NCI-H82 treated with DMSO at 0.1 percent for 48 hours (cell line): ENCODE data around the gene KIZ.

ENCODE experiments used
- DNase-seq: peaks from one replicate; lab custom pipeline; 2025; ENCODE audit not compliant: unreplicated experiment; lab: John Stamatoyannopoulos, UW

KIZ gene

DNA sequence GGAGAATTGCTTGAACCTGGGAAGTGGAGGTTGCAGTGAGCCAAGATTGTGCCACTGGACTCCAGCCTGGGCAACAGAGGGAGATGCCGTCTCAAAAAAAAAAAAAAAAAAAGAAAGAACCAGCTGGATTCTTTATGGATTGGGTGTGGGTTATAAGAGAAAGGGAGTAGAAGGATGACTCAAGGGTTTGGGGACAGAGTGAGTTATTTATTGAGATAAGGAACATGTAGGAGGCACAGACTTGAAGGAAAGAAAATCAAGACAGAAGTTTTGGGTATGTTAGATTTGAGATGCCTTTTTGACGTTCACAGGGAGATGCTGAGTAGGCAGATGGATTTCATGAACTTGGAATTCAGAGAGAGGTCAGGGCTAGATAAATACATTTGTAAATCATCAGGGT lies 47.6 kb downstream of the KIZ start:
- no peak for DNase-seq

- no peak for DNase-seq
Measured at GRCh38 chr20:21174516-21175239, 48.8 kb downstream of the KIZ start.

- DNase-seq, result no peak
Measured at GRCh38 chr20:21175433-21175832, 49.6 kb downstream of the KIZ start.

GRCh38 chr20:21177767-21178166 lies 51.9 kb downstream of the KIZ start:
- no peak for DNase-seq

- no peak for DNase-seq
Measured at GRCh38 chr20:21179757-21180156, 53.9 kb downstream of the KIZ start.

DNA sequence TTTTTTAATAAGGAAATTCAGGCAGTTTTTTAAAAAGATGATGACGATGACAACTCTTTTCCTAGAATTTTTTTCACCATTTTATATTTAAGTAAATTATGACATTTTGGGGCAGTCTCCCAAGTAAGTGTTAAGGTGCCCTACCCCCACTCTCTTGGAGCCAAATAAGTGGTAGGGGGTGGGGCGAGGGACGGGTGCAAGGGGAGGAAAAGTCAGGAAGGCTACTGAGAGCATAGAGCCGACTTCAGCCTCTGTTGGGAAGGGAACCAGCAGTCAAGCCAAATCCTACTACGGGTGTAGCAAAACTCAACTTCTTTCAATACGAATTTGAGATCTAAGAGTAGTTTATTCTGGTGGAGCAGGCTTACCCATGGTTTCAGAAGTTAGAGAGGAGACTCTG lies 54.4 kb downstream of the KIZ start:
- DNase-seq, result no peak

DNA sequence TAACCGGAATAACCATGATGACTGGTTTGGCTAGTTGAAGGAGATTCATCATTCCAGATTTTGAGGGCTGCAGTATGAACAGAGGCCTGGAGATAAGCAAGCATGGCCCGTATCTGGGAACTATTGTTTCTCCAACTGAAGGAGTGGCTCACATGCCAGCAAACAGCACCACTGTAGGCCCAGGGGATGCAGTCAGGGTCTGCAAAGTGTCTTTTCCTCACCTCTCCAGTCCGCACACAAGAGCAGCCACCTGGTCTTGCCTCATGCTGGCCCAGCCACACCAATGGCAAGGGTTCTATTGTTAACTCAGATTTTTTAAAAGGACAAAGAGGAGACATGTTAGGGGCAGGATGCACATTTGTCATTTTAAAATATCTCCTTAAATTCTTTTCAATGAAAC lies 55.1 kb downstream of the KIZ start:
- no peak for DNase-seq

DNA sequence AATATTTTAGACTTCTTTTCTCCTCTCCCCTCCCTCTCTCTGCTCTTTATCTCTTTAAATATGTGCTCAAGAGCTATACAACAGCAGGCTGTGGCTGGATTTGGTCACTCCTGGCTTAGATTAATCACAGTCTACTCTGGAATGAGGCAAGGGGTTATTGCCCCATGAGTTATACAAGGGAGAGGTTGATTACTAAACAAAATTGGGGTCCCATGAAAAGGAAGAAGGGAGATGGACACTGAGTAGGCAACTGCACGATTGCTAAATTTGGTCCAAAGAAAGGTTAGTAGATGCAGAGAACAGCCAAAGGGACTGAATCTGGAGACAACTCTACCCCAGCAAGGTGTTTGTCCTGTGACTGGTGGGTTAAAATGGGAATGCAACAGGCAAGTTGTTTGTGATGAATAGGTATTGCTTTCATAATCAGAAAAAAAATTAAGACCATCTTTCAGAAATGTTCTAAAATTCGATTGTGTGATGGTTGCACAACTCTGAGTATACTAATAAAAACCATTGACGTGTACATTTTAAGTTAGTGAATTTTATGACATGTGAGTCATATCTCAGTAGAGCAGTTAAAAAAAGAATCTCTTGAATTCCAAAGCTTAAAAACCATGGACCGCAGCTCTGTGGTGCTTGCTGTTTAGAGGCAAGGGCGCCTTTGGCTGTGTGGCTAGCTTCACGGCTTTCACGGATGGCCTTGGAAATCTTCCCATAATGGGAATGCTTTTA lies 57.1 kb downstream of the KIZ start:
- no peak for DNase-seq

DNA sequence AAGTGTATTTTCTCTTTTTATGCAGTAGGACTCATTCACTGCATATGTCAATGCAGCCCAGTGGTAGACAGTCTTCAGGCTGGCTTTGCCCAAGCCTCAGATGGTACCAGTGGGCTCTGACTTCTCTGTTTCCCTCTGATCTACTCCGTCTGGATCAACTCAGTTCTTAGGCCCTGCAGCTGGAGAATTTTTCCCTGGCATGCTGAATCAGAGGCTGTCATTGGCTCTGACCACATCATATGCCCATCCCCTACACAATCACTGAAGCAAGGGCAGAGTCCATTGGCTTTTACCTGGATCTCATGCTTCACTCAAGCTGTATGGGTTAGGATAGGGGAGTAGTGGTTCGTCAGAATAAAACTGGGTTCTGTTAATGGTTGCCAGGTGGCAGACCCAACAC lies 57.8 kb downstream of the KIZ start:
- DNase-seq, result no peak

DNA sequence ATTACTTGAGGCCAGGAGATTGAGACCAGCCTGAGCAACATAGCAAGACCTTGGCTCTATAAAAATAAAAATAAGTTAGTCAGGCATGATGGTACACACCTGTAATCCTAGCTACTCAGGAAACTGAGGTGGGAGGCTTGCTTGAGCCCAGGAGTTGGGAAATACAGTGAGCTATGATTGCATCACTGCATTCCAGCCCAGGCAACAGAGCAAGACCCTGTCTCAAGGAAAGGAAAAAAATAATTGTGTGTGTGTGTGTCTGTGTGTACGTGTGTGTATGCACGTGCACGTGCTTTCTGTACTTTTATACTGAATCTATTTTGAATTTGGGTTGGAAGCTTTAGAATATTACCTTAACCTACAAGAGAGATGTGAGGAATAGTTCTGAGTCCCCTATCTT lies 58.9 kb downstream of the KIZ start:
- no peak for DNase-seq

GRCh38 chr20:21185849-21186248 lies 60.0 kb downstream of the KIZ start:
- no peak for DNase-seq

GRCh38 chr20:21189761-21190523 lies 64.1 kb downstream of the KIZ start:
- no peak for DNase-seq

DNA sequence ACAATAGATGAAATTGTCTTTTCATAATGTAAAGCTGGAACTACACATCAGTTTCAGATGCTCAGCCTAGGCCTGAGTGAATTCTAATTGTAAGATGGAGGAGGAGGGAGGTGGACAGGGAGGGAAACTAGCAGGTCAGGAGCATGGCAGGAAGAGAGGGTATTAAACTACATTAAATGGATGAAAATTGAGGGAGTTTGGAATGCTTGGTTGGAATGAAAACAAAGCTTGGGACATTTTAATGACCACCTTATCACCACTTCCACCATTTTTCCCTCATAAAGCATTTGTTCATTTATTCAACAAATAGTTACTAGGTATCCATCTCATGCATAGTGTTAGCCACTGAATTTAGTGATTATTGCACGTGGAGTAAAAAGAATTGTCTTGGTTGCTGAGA lies 65.0 kb downstream of the KIZ start:
- no peak for DNase-seq

DNA sequence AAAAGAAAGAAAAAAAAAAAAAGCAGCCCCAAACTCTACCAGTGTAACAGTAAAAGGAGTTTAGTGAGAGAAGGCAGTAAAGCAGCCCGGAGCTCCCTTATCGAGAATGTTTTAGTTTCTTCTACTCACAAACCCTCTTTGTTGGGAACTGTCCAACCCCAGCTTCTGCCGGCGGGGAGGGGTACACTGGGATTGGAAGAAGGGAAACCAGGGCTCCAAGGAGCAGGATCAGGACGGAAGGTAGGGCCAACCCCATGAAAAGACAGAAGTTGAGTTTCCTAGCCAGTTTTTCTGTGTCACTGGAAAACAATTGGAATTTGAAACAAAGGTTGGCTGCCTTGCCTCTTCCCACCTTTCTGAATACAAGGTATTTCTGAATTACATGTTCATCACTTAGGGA lies 66.0 kb downstream of the KIZ start:
- no peak for DNase-seq

DNA sequence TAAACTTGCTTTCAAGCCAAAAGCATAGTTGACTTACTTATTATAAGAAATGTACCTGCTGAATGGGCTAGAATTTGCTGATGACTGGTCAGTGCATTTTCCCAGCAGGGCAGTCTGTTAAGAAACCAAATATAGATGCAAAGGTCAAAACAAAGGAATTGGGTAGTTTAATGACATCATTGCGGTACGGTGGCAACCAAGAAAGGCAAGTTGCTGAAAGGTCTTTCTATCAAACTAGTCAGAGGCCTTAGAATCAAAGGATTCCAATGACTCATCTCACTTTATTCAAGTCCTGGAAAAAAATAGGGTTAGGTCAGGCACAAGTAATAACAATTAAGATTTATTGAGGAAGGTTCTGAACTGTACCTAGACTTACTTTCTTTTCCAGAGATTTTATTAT lies 76.4 kb downstream of the KIZ start:
- DNase-seq, result no peak

GRCh38 chr20:21203088-21203656 lies 77.3 kb downstream of the KIZ start:
- DNase-seq, result no peak

DNA sequence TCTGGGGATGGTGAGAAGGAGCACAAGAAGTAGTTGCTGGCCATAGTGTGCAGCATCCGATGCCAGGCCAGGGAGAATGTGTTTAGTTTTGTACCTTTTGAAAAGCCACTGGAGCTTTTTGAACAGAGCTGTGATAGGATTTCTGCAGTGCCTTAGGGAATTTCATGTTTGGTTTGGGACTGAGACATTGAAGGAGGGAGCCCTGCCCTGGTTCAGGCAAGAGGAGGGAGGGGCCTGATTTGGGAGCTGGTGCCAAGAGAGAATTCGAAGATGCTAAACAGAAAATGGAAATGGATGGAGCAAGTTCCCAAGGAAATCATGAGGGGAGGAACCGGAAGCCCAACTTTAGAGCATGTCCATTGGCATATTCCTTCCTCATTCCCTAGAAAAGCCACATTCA lies 80.7 kb downstream of the KIZ start:
- DNase-seq, result no peak

DNA sequence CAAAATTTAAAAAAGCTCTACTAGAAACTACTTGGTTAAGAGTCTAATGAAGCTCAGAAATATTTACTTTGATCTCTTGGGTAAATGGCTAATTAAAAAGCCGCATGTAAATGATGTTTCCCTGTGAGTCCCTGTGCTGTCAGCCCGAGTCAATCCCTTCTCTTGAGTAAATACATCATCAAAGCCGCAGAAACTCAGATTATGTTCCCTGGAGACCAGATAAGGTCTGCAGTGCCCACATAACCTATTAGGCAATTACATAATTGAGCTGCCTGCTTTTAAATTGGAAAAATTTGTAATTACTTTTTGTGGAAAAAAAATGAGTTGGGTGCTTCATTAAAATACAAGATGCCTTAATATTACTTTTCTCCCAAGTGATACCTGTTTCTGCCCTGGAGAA lies 83.1 kb downstream of the KIZ start:
- DNase-seq, result no peak

GRCh38 chr20:21209668-21210067 lies 83.8 kb downstream of the KIZ start:
- no peak for DNase-seq

DNA sequence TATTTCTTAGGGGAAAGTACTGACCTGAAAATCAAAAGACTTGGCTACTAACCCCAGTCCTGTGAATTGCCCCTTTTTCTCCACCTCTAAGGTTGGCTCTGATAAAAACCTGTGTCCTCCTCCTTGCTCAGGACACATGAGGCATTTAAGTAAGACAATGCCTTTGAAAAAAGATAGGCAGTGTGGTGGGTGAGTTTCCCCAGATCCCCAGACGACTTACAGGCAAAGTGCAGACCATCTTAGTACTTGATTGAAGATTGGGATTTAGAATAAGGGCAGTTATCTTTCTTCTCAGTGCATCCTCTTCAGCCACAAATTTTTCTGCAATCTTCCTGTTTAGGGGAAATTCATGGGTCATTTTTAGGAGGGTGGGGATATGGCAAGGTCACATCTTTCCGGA lies 87.8 kb downstream of the KIZ start:
- no peak for DNase-seq

DNA sequence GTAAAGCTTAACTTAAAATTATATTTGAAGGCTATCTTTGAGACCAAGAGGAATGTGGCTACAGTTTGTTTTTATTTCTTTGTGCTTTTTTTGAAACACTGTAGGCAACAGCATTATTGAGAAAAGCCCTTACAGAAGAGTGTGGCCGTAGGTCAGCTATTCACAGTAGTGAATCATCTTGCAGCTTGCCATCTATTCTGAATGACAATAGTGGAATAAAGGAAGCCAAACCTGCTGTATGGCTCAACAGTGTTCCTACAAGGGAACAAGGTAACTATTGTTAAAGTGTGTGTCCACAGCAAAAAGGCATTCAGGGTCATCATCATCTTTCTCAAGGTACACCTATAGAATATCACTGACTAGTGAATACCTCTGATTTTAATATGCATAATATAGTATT lies 88.5 kb downstream of the KIZ start:
- no peak for DNase-seq

DNA sequence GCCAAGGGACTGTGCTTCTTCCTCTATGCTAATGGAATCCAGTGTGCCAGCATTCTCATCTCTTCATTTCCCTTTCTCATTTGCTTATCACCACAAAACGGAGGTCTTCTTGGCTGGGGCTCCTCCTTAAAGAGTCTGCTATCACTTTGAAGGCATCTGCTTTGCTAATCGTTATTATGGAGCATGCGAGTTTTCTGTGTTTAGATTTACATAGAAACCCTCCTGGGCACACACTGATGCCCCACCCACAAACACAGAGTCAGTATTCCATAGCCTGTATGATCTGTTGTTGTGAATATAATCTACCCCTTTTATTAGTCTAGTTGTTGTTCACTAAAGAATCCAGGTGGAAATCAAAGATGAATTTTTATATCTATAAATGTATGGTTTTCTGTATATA lies 93.8 kb downstream of the KIZ start:
- DNase-seq, result no peak
